ENCODE measurements around the gene WDR70. TPM values are rescaled to one million over a fixed set of nuclear protein-coding genes. Genes with fewer than 3 reads are reported as not detected.

WDR70 gene
- total and polyA plus RNA-seq, 2 donors (not counting 3 experiments of a cell fraction or from before 2014, with no cell fraction given), result 6.7 to 37.3 TPM

- no TSS peak for BruUV-seq (replicated peaks)
- no peak overlapping the region for H3K4me3 ChIP-seq (replicated peaks in 1 of 3; ENCODE audit: insufficient read depth in 1 of 3, low read depth in 1 of 3, low read length in 3 of 3)
- TF ChIP-seq CTCF (IDR thresholded peaks at IDR 0.05; ENCODE audit: extremely low read depth in 1 of 2, insufficient read depth in 1 of 2, low read depth in 1 of 2, low read length in 2 of 2) (no peak), JUN (IDR thresholded peaks at IDR 0.05; ENCODE audit: borderline replicate concordance, insufficient read depth, insufficient read length, low read depth) (no peak), POLR2A (IDR thresholded peaks at IDR 0.05; ENCODE audit: low read depth, low read length) (no peak), MAX (IDR thresholded peaks at IDR 0.05; ENCODE audit: insufficient read depth, insufficient read length) (no peak), FOS (IDR thresholded peaks at IDR 0.05; ENCODE audit: borderline replicate concordance, insufficient read depth, low read length) (no peak), MYC (IDR thresholded peaks at IDR 0.05; ENCODE audit: low read depth, low read length) (no peak), GATA2 (IDR thresholded peaks at IDR 0.05; ENCODE audit: insufficient read depth, insufficient read length, low read depth, low read length) (no peak), POLR2AphosphoS5 (IDR thresholded peaks at IDR 0.05; ENCODE audit: insufficient read depth, low read depth, low read length) (no peak), EZH2 (IDR thresholded peaks at IDR 0.05; ENCODE audit: borderline replicate concordance, low read depth, low read length, severe bottlenecking) (no peak)
- no peaks in the 10 kb centered on the region for H3K9me3 ChIP-seq (replicated peaks; ENCODE audit: control insufficient read depth, insufficient read depth, low read length)
- no peaks in the 10 kb centered on the region for H3K79me2 ChIP-seq (ENCODE audit: control insufficient read depth, insufficient read depth, low read length)
- H4K20me1 ChIP-seq (replicated peaks; ENCODE audit: control insufficient read depth, extremely low read depth, insufficient read depth, low read length), result no peaks in the 10 kb centered on the region
- DNase-seq (ENCODE audit: low read depth, low spot score) (no peak), FAIRE-seq (no peak)
- intact Hi-C loops (cut with micrococcal nuclease) (loop anchor here (1.0 to 5.0 kb wide), 4 partner anchors 10 to 115 kb away; no protein-coding TSS in a partner anchor), dilution Hi-C loops (cut with MboI; ENCODE audit: extremely low pct_ligation_motif_present, low sequenced_read_pairs) (no loop called here)
- H3K9ac ChIP-seq (replicated peaks; ENCODE audit: extremely low read depth, insufficient read depth, low read length), result no peak overlapping the region
- H3K36me3 ChIP-seq (ENCODE audit: control insufficient read depth in 2 of 2, extremely low read depth in 1 of 2, insufficient read depth in 2 of 2, low read length in 2 of 2), result no peaks in the 10 kb centered on the region
- H3K27ac ChIP-seq (ENCODE audit: insufficient read depth, low read depth, low read length), result peak overlapping the region; percentile 29
- H2AFZ ChIP-seq (ENCODE audit: low read depth, low read length), result no peak overlapping the region
- peak overlapping the region; percentile 21 for H3K4me2 ChIP-seq (ENCODE audit: insufficient read depth, low read length)
- ChIA-PET POLR2A (interaction anchor here (0.7 to 1.2 kb wide), 2 partner anchors 59 to 115 kb away, joined by 3 to 5 read pairs; no protein-coding TSS in a partner anchor), CTCF (interaction anchor here (0.7 to 1.0 kb wide), 4 partner anchors 36 to 255 kb away, joined by 3 to 7 read pairs (median 4); no protein-coding TSS in a partner anchor)
- no peaks in the 10 kb centered on the region for H3K27me3 ChIP-seq (ENCODE audit: control insufficient read depth in 2 of 2, insufficient read depth in 2 of 2, low read length in 2 of 2)
- peaks cover 19% of the 10 kb centered on the region for H3K4me1 ChIP-seq (ENCODE audit: control insufficient read depth, extremely low read depth, insufficient read depth, low read length)
- H3K9me1 ChIP-seq (replicated peaks; ENCODE audit: control insufficient read depth, extremely low read depth, insufficient read depth, low read length), result no peaks in the 10 kb centered on the region
These were observed 288.7 kb downstream of the WDR70 start for GRCh38 chr5:37667846-37668245.
